ENCODE data around the gene MRPS25. TPM values are rescaled to one million over a fixed set of nuclear protein-coding genes. Genes with fewer than 3 reads are reported as not detected.
"Not testable (repeated sequence)": the region's sequence is repeated elsewhere in the genome, so short reads cannot be mapped to it uniquely, and the experiment has no call there.

Gene MRPS25
- total RNA-seq, 6 experiments from 2014 or later, result 31.4 to 45.2 (median 33.4) TPM

DNA sequence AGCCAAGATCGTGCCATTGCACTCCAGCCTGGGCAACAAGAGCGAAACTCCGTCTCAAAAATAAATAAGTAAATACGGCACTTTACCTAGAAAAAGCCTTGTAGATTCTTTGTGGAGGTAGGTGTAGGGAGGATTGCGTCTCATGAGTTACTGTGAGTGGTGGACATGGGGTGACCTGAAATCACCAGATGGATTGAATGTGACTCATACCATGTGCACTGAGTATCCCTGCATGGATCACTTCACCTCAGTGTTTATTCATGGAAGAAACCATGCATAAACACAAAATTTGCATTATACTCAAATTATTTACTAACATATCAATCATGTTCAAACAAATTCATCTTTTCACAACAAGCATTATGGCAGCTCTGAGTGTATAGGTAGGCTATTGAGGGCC, 55.9 kb downstream of the MRPS25 start:
- Mint-ChIP-seq H3K27ac (no peak overlapping the region), H3K9me3 (no peaks in the 10 kb centered on the region; the same call in 1 of the 2 replicates), H3K4me3 (no peak overlapping the region)

DNA sequence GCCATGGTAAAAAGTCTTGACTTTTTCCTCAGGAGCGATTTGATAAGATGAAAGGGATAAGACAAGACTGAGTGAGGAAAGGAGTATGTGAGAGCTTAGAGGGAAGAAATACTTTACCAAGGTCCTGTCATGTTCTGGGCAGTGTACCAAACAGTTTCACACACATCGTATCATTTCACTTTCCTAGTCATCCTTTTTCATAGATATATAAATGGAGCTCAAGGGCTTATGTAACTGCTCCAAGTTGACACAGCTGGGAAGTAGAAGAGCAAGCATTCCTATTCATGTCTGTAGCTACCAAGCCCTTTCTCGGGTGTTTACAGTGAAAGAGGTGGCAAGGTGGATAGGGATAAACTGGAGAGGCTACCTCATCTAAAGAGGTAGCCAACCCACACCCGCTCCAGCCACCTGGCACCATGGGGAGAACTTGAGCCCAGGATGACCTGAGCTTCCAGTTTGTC, 57.4 kb downstream of the MRPS25 start:
- Mint-ChIP-seq H3K4me1 (ENCODE audit: low read depth) (peaks cover 10% of the 10 kb centered on the region), H3K27me3 (ENCODE audit: insufficient read depth) (peaks cover 3% of the 10 kb centered on the region), H3K9me3 (no peaks in the 10 kb centered on the region; the same call in 1 of the 2 replicates), H3K4me3 (0 out of 2 replicates have a peak overlapping the region, but pooled peaks have one; percentile 5), H3K27ac (peak overlapping the region; percentile 81), H3K36me3 (ENCODE audit: low read depth) (peaks cover 33% of the 10 kb centered on the region)
- TF ChIP-seq, protein P1, sequence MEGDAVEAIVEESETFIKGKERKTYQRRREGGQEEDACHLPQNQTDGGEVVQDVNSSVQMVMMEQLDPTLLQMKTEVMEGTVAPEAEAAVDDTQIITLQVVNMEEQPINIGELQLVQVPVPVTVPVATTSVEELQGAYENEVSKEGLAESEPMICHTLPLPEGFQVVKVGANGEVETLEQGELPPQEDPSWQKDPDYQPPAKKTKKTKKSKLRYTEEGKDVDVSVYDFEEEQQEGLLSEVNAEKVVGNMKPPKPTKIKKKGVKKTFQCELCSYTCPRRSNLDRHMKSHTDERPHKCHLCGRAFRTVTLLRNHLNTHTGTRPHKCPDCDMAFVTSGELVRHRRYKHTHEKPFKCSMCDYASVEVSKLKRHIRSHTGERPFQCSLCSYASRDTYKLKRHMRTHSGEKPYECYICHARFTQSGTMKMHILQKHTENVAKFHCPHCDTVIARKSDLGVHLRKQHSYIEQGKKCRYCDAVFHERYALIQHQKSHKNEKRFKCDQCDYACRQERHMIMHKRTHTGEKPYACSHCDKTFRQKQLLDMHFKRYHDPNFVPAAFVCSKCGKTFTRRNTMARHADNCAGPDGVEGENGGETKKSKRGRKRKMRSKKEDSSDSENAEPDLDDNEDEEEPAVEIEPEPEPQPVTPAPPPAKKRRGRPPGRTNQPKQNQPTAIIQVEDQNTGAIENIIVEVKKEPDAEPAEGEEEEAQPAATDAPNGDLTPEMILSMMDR (IDR thresholded peaks at IDR 0.05), result no peak
- DNase-seq, result peak; percentile 83

More for the DNA sequence above, 55.9 kb downstream of the MRPS25 start:
- TF ChIP-seq, protein P1 (IDR thresholded peaks at IDR 0.05), result no peak
- H3K27me3 Mint-ChIP-seq (ENCODE audit: insufficient read depth), result peaks cover 2% of the 10 kb centered on the region; the same call in 1 of the 2 replicates
- peaks cover 10% of the 10 kb centered on the region for H3K4me1 Mint-ChIP-seq (ENCODE audit: low read depth)
- DNase-seq, result no peak
- peaks cover 33% of the 10 kb centered on the region for H3K36me3 Mint-ChIP-seq (ENCODE audit: low read depth)

DNA sequence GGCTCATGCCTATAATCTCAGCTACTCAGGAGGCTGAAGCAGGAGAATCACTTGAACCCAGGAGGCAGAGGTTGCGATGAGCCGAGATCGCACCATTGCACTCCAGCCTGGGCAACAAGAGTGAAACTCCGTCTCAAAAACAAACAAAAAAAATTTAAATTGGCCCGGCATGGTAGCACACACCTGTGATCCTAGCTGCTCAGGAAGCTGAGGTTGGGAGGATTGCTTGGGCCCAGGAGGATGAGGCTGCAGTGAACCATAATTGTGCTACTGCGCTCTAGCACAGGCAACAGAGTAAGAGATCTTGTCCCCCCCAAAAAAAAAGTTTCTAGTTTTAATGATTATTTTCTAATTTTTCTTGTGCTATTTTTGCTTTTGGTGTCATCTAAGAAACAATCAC, 65.9 kb downstream of the MRPS25 start:
- H3K9me3 Mint-ChIP-seq; H3K4me3 Mint-ChIP-seq; H3K27me3 Mint-ChIP-seq (ENCODE audit: insufficient read depth); H3K27ac Mint-ChIP-seq; DNase-seq; H3K4me1 Mint-ChIP-seq (ENCODE audit: low read depth): not testable (repeated sequence)
- H3K36me3 Mint-ChIP-seq (ENCODE audit: low read depth), result peaks cover 25% of the 10 kb centered on the region

Other genes with a start within 250 kb of the MRPS25 start
- not detected for gene FGD5, start 246.4 kb downstream of the MRPS25 start, total RNA-seq (2021; fragmentation: NEBNext Ultra II Directional; extraction: Animal tissue kit (Norgen Biotek cat#: 25700))
- 10 to 100 TPM; 23.7 to 35.2 (median 28.6) TPM for gene NR2C2, start 117.7 kb downstream of the MRPS25 start, total RNA-seq (2021; fragmentation: NEBNext Ultra II Directional; extraction: Animal tissue kit (Norgen Biotek cat#: 25700))
- gene RBSN, start 33.8 kb upstream of the MRPS25 start, total RNA-seq (2021; fragmentation: NEBNext Ultra II Directional; extraction: Animal tissue kit (Norgen Biotek cat#: 25700)), result 10 to 100 TPM; 17.6 to 22.2 (median 19.3) TPM
- gene CAPN7, start 140.9 kb upstream of the MRPS25 start, total RNA-seq (2021; fragmentation: NEBNext Ultra II Directional; extraction: Animal tissue kit (Norgen Biotek cat#: 25700)), result 10 to 100 TPM; 23.8 to 27.9 (median 26.4) TPM